Astrocyte (in vitro differentiated cells and primary cell): ENCODE results near the gene CELF2. TPM values are rescaled to one million over a fixed set of nuclear protein-coding genes. Genes with fewer than 3 reads are reported as not detected.

Source experiments
- DNase-seq: peaks from one replicate; pipeline ENCODE4 v3.0.0-alpha.2; 2010; ENCODE audit warnings: low read depth
- FAIRE-seq: peaks from 2 replicates; lab custom pipeline; 2011; peaks lifted over from hg19 to GRCh38; lab: Jason Lieb, UNC
- H2AFZ ChIP-seq: 2 replicates; pipeline ENCODE4 v1.6.0; 2012; ENCODE audit warnings: low read depth, low read length, inconsistent platforms
- H3K27ac ChIP-seq: 2 replicates; pipeline ENCODE4 v1.5.1; 2011; ENCODE audit warnings: low read depth, low read length, inconsistent platforms
- H3K27me3 ChIP-seq: 2 replicates; pipeline ENCODE4 v1.6.0; 2011; ENCODE audit warnings: low read length, inconsistent platforms; ENCODE audit not compliant: insufficient read depth
- H3K36me3 ChIP-seq: 2 replicates; pipeline ENCODE4 v1.5.1; 2011; ENCODE audit warnings: low read length, inconsistent platforms; ENCODE audit not compliant: insufficient read depth
- H3K4me1 ChIP-seq: 2 replicates; pipeline ENCODE4 v1.5.1; 2011; ENCODE audit warnings: low read length, inconsistent platforms; ENCODE audit not compliant: insufficient read depth
- H3K4me2 ChIP-seq: 2 replicates; pipeline ENCODE4 v1.6.0; 2012; ENCODE audit warnings: low read length, inconsistent platforms
- H3K4me3 ChIP-seq: 2 replicates; pipeline ENCODE4 v1.5.1; 2011; ENCODE audit warnings: low read depth, mild to moderate bottlenecking, low read length, inconsistent platforms; ENCODE audit not compliant: insufficient read depth
- H3K79me2 ChIP-seq: 2 replicates; pipeline ENCODE4 v1.6.0; 2012; ENCODE audit warnings: mild to moderate bottlenecking, low read length, inconsistent platforms; ENCODE audit not compliant: insufficient read depth
- H3K9ac ChIP-seq: 2 replicates; pipeline ENCODE4 v1.6.0; 2012; ENCODE audit warnings: mild to moderate bottlenecking, low read length, inconsistent platforms
- H3K9me3 ChIP-seq: 2 replicates; pipeline ENCODE4 v1.5.1; 2012; ENCODE audit warnings: low read depth, mild to moderate bottlenecking, low read length, inconsistent platforms; ENCODE audit not compliant: insufficient read depth
- H4K20me1 ChIP-seq: 2 replicates; pipeline ENCODE4 v1.6.0; 2012; ENCODE audit warnings: low read length, inconsistent platforms; ENCODE audit not compliant: insufficient read depth
- H3K27ac Mint-ChIP-seq: one replicate; pipeline ENCODE4 v1.8.0; 2021; ENCODE audit warnings: mild to moderate bottlenecking, mixed read lengths; ENCODE audit not compliant: unreplicated experiment
- H3K27me3 Mint-ChIP-seq: one replicate; pipeline ENCODE4 v1.8.0; 2021; ENCODE audit warnings: low read depth, mixed read lengths; ENCODE audit not compliant: unreplicated experiment
- H3K36me3 Mint-ChIP-seq: one replicate; pipeline ENCODE4 v1.8.0; 2021; ENCODE audit warnings: low read depth, mixed read lengths; ENCODE audit not compliant: unreplicated experiment
- H3K4me1 Mint-ChIP-seq: one replicate; pipeline ENCODE4 v1.8.0; 2021; ENCODE audit warnings: low read depth, mixed read lengths; ENCODE audit not compliant: unreplicated experiment
- H3K4me3 Mint-ChIP-seq: one replicate; pipeline ENCODE4 v1.8.0; 2021; ENCODE audit warnings: mild to moderate bottlenecking, moderate library complexity, mixed read lengths; ENCODE audit not compliant: unreplicated experiment
- H3K9me3 Mint-ChIP-seq: one replicate; pipeline ENCODE4 v1.8.0; 2021; ENCODE audit warnings: mild to moderate bottlenecking, mixed read lengths; ENCODE audit not compliant: unreplicated experiment
- CTCF ChIP-seq: IDR thresholded peaks from 2 replicates; pipeline ENCODE4 v1.5.1; 2011; ENCODE audit warnings: low read depth, mild to moderate bottlenecking, inconsistent platforms, low read length, moderate library complexity; ENCODE audit not compliant: insufficient read depth
- EZH2 ChIP-seq: IDR thresholded peaks from 2 replicates; pipeline ENCODE4 v1.6.1; 2012; ENCODE audit warnings: mild to moderate bottlenecking, low read length, inconsistent platforms; ENCODE audit not compliant: insufficient read depth
- total RNA-seq: library from RNA; stranded (reverse); gene quantifications from 2 replicates; pipeline ENCODE4 v1.2.1, GENCODE V29; 2021

Gene CELF2
- total RNA-seq, 1 donor from 2014 or later: 76.1 TPM

- Histone ChIP-seq H2AFZ (no peak overlapping the region), H3K36me3 (no peaks in the 10 kb centered on the region), H3K9ac (no peak overlapping the region), H3K4me3 (no peak overlapping the region), H3K79me2 (no peaks in the 10 kb centered on the region), H3K27me3 (no peaks in the 10 kb centered on the region), H3K27ac (no peak overlapping the region), H3K4me2 (no peak overlapping the region), H3K4me1 (no peaks in the 10 kb centered on the region), H4K20me1 (no peaks in the 10 kb centered on the region), H3K9me3 (no peaks in the 10 kb centered on the region)
- Mint-ChIP-seq H3K27ac (no peak overlapping the region), H3K9me3 (peaks cover 2% of the 10 kb centered on the region), H3K36me3 (peaks cover 5% of the 10 kb centered on the region), H3K4me1 (peaks cover 13% of the 10 kb centered on the region), H3K27me3 (no peaks in the 10 kb centered on the region), H3K4me3 (no peak overlapping the region)
- DNase-seq: no peak
- TF ChIP-seq CTCF (no peak), EZH2 (no peak)
- FAIRE-seq: no peak
These were observed 189.2 kb downstream of the CELF2 start for GRCh38 chr10:11206676-11207559.

GRCh38 chr10:11207560-11207844 lies 189.8 kb downstream of the CELF2 start:
- Mint-ChIP-seq H3K4me1 (peaks cover 14% of the 10 kb centered on the region), H3K9me3 (peaks cover 2% of the 10 kb centered on the region), H3K27ac (no peak overlapping the region), H3K36me3 (peaks cover 2% of the 10 kb centered on the region), H3K27me3 (no peaks in the 10 kb centered on the region), H3K4me3 (no peak overlapping the region)
- FAIRE-seq: no peak
- Histone ChIP-seq H4K20me1 (no peaks in the 10 kb centered on the region), H3K4me3 (no peak overlapping the region), H3K9me3 (no peaks in the 10 kb centered on the region), H3K79me2 (no peaks in the 10 kb centered on the region), H3K4me1 (no peaks in the 10 kb centered on the region), H3K36me3 (no peaks in the 10 kb centered on the region), H3K4me2 (no peak overlapping the region), H3K27me3 (no peaks in the 10 kb centered on the region), H2AFZ (no peak overlapping the region), H3K27ac (no peak overlapping the region), H3K9ac (no peak overlapping the region)
- no peak for DNase-seq
- TF ChIP-seq EZH2: no peak
- no peak for TF ChIP-seq CTCF

GRCh38 chr10:11208243-11208642 lies 190.6 kb downstream of the CELF2 start:
- no peak overlapping the region for H3K4me3 ChIP-seq
- H3K9me3 Mint-ChIP-seq: peaks cover 2% of the 10 kb centered on the region
- FAIRE-seq: no peak
- H3K27ac ChIP-seq: no peak overlapping the region
- peaks cover 14% of the 10 kb centered on the region for H3K4me1 Mint-ChIP-seq
- TF ChIP-seq CTCF (no peak), EZH2 (no peak)
- H3K36me3 ChIP-seq: no peaks in the 10 kb centered on the region
- no peaks in the 10 kb centered on the region for H3K27me3 Mint-ChIP-seq
- no peaks in the 10 kb centered on the region for H3K27me3 ChIP-seq
- no peak overlapping the region for H3K4me2 ChIP-seq
- H3K4me1 ChIP-seq: no peaks in the 10 kb centered on the region
- H3K27ac Mint-ChIP-seq: peak overlapping the region; percentile 28
- peak overlapping the region; percentile 28 for H3K4me3 Mint-ChIP-seq
- no peak for DNase-seq
- H2AFZ ChIP-seq: no peak overlapping the region
- peaks cover 2% of the 10 kb centered on the region for H3K36me3 Mint-ChIP-seq
- H3K79me2 ChIP-seq: no peaks in the 10 kb centered on the region
- H4K20me1 ChIP-seq: no peaks in the 10 kb centered on the region
- H3K9ac ChIP-seq: no peak overlapping the region
- H3K9me3 ChIP-seq: no peaks in the 10 kb centered on the region
